KOPT-K1 (cell line): ENCODE data around the gene HCK.

Experiments used
- H3K27ac ChIP-seq: fragments of 200-600 bp; sonication (generic); 2 replicates; pipeline ENCODE4 v1.5.1; 2016; ENCODE audit warnings: antibody characterized with exemption, mild to moderate bottlenecking, low read depth, low read length; ENCODE audit not compliant: poor library complexity, severe bottlenecking
- H3K36me3 ChIP-seq: fragments of 200-600 bp; sonication (generic); 2 replicates; pipeline ENCODE4 v1.5.1; 2017; ENCODE audit warnings: antibody characterized with exemption, mild to moderate bottlenecking, low read length, moderate library complexity; ENCODE audit not compliant: insufficient read depth
- H3K9me3 ChIP-seq: fragments of 200-600 bp; sonication (generic); 2 replicates; pipeline ENCODE4 v1.5.1; 2017; ENCODE audit warnings: antibody characterized with exemption, low read length, mild to moderate bottlenecking; ENCODE audit not compliant: insufficient read depth, poor library complexity, severe bottlenecking

HCK gene

DNA sequence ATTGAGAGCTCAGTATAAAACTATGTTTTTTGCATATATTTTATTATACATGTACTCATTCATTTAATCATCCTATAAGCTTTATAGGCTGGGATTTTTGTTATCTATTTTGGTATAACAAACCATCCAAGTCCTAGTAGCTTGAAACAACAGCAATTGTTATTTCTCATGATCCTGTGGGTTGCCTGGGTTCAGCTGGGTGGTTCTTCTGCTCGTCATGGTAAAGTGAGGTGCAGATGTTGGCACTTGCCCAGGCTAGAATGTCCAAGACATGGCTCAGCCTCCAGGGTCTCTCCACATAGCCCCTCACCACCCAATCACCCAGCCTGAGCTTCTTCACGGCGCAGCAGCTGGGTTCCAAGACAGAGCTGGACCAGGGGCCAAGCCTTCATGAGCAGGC, 36.7 kb downstream of the HCK start:
- Histone ChIP-seq H3K36me3 (no peaks in the 10 kb centered on the region), H3K9me3 (no peaks in the 10 kb centered on the region), H3K27ac (no peak overlapping the region)

DNA sequence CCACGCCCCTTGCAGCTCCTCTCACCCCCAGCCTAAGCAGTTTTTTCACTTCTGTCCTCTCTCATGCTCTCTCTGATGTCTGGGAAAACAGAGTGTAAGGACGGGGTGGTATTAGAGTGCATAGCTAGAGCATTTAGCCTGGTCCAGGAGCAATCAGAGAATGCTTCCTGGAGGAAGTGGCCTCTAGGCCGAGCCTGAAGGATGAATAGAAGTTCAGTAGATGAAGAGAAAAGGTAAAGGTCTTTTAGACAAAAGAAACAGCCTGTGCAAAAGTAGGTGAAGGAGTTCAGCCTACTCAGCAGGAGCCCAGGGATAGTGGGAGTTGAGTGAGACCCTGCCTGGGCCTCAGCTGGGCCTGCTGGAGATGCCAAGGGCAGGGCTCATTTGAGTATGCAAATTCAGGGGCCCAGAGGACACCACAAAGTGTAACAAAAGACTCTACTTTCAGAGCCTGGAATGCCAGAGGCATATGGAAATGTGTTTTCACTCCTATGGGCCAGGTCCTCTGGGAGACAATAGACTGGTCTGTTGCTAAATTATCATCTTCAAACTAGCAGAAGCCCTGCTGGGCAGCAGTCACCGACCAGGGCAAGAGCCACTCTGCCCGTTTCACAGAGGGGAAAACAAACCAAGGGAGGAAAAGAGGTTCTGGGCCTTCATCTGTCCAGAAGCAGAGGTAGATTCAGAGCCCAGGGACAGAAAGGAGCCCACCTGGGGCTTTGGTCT, 37.8 kb downstream of the HCK start:
- Histone ChIP-seq H3K27ac (no peak overlapping the region), H3K36me3 (no peaks in the 10 kb centered on the region), H3K9me3 (no peaks in the 10 kb centered on the region)

DNA sequence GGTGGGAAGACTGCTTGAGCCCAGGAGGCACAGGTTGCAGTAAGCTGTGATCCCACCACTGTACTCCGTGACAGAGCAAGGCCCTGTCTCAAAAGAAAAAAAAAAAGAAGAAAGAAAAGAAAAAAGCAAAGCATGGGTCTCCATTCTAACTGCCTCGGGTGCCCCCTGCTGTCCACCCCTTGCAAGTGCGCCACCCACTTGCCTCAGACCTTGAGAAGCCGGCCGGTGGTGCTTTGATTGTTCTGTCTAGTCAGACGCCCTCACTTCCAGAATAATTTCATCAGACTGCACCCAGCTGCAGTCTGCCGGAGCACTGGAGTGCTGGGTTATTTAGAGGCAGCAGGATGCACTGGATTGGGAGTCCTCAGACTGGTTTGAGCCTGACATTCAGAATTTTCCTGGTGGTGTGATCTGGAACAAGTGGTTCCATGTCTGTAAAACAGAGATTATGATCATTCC, 39.9 kb downstream of the HCK start:
- Histone ChIP-seq H3K36me3 (no peaks in the 10 kb centered on the region), H3K27ac (no peak overlapping the region), H3K9me3 (no peaks in the 10 kb centered on the region)

DNA sequence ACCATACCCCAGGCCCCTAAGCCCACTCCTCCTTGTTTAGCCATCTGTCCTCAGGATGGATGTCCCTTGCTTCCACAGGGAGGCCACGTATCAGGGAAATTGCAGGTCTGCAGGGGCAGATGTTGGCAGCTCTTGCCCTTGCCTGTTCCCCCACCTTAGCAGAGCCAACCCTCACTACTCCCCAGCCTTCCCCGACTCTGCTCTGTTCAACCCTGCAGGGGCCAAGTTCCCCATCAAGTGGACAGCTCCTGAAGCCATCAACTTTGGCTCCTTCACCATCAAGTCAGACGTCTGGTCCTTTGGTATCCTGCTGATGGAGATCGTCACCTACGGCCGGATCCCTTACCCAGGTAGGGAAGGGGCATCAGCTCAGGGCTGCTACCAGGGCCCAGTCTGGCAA, 46.7 kb downstream of the HCK start:
- H3K9me3 ChIP-seq, result no peaks in the 10 kb centered on the region
- no peaks in the 10 kb centered on the region for H3K36me3 ChIP-seq
- H3K27ac ChIP-seq, result no peak overlapping the region

DNA sequence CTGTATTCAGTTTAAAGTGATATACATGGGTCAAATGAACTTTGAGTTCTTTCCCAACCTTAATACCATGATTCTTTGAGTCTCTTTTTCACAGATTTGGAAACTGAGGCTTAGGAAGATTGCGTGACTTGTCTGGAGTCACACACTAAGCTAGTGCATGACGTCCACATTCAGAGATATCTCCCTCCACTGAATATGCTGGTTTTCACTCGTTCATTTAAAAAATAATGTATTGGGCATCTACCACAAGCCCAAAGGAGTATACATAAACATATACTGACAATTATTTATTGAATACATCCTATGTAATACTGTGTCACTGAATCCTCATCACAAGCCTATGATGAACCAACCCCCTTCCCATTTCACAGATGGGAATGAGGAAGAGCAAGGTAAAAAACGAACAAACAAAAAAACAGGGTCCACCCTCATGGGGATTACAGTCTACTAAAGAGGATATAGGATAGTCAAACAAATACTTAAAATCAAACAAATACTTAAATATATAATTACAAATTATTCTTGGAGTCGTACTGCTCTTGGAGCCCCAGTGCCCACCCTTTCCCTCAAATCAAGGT, 56.9 kb downstream of the HCK start:
- Histone ChIP-seq H3K36me3 (no peaks in the 10 kb centered on the region), H3K27ac (peak overlapping the region; percentile 92), H3K9me3 (no peaks in the 10 kb centered on the region)

DNA sequence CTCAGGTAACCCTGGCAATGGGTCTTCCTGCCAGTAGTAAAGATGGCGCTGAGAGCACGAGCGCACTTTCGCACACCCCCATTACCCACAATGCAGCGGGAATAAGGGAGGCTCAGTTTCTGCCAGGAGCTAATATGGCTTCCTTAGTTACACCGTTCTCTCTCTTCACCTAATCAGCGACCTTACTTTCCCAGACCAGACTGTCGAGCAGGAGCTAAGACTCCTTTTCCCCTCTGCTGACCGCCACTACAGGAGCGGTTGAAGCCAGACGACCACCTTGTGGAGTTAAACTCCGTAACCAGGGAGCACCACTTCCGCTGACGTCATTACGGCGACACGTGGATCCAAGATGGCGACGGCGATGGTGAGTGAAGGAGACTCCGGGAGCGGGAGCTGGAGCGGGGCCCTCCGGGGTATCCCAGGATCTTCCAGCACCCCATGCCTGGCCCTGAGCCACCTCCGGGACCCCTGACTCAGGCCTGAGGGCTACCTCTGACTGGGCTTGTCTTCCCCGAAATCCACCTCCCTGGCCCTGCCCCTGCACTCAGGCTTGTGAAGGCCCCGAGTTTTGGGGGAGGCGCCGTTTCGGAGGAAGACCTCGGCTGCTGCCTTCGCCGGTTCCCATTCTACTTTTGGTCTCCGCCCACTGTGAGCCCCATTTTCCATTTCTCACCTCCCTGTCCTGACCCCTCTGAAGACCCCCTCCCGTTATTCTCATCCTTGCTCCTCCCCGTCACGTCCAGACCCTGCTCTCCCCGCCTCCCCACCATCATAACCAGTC, 57.5 kb downstream of the HCK start, which contains the start of gene TM9SF4:
Gene TM9SF4 (plus strand): TSS at position 323 of the 781 bp plus-strand sequence. CDS start 27 bp downstream, at position 350.
- peaks cover 5% of the 10 kb centered on the region for H3K36me3 ChIP-seq
- no peaks in the 10 kb centered on the region for H3K9me3 ChIP-seq
- peak within 1 kb of the TSS; percentile 92 for H3K27ac ChIP-seq

DNA sequence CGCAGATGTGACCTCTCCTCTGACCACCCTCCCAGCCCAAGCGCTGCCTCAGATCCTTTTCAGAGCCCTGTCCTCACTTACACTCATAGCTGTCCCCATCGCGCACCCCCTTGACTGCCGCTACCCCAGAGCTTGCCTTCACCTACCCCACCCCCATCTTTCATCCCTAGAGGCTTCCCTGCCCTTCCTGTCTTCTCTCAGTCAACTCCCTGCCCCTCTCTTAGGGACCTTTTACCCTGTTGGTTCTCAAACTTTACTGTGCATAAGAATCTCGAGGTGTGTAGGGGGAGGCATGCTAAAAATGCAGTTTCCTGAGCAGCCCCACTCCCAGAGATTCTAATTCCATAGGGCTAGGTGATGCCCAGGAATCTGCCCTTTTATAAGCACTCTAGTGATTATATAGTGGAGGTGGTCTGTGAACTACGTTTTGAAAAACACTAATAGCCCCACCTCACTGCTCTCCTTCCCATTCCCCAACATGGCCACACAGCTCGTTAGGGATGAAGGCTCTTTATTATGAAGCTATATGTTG, 58.2 kb downstream of the HCK start:
- peaks cover 12% of the 10 kb centered on the region for H3K36me3 ChIP-seq
- no peaks in the 10 kb centered on the region for H3K9me3 ChIP-seq
- H3K27ac ChIP-seq, result peak overlapping the region; percentile 92

DNA sequence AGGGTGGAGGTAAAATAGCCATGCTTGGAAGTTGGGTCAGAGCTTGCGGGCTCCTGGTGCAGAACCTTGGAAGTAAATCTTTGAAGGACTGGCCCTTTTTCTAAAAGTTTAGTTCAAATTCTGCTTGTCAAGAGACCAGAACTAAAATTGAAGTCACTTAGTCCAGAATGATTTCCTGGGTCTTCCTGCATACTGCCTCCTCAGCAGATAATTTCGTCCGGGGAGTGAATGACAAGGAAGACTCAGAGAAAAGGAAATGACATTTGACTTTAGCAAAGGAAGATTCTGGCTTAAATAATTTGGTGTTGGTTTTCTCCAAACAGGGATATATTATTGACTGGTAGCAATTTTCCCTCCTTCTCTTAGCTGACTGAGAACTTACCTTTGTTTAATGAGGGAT, 58.7 kb downstream of the HCK start:
- H3K9me3 ChIP-seq, result no peaks in the 10 kb centered on the region
- peak overlapping the region; percentile 92 for H3K27ac ChIP-seq
- peaks cover 15% of the 10 kb centered on the region for H3K36me3 ChIP-seq

DNA sequence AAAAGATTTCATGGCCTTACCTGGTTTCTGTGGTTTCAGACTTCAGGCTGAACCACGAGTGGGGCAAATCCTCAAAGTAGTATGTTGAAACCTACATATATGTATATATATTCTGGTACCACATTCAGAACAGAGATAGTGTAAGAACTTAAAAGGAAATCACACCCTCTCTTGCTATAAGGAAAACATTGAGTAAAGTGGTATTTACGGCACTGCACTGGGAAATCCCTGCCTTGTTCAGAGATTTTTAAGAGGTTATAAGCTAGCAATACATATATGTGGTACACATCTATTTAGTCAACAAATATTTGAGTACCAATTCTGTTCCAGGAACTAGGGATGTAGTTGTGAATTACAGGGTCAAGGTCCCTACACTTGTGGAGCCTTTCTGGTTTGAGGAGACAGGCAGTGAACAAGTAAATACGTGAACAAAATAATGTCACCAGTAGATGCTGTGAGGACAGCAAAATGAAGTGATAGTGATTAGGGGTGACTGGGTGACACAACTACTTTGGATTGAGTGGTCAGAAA, 59.2 kb downstream of the HCK start:
- H3K9me3 ChIP-seq, result no peaks in the 10 kb centered on the region
- no peak overlapping the region for H3K27ac ChIP-seq
- H3K36me3 ChIP-seq, result peaks cover 18% of the 10 kb centered on the region

DNA sequence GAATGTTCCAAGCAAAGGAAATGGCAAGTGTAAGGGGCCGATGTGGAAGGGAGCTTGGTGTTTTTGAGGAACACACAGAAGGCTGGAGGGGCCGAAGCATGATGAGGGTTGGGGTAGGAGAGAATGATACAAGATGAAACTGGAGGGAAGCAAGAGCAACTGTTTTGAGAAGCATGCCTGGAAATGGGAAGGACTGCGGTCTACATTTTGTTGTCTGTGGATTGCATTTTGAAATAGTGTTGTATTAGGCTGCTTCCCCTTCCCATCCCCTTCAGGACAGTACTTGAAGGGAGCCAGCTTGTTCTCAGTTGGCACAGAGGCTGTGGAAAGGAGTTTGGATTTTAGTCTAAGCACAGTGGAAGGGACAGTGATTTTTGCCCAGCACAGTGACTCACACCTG, 59.7 kb downstream of the HCK start:
- Histone ChIP-seq H3K9me3 (no peaks in the 10 kb centered on the region), H3K27ac (no peak overlapping the region), H3K36me3 (peaks cover 23% of the 10 kb centered on the region)

DNA sequence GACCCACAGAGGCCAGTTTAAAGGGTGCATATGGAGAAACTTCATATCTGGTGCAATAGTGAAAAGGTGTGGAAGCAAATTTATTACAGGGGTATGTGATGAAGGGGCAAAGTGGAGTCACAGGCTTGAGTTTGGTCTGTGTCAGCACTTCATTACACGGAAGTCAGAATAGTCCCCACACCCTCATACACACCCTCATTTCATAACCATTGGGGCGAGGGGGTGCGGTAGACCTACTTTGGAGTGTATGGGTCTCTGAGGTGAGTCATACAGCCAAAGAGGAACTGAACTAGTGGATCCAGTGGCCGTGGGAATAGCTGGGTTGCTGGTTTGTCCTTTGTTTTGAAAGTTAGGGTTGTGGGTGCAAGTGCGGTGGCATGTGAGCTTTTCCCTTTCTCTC, 60.8 kb downstream of the HCK start:
- H3K27ac ChIP-seq, result no peak overlapping the region
- no peaks in the 10 kb centered on the region for H3K9me3 ChIP-seq
- H3K36me3 ChIP-seq, result peaks cover 23% of the 10 kb centered on the region

DNA sequence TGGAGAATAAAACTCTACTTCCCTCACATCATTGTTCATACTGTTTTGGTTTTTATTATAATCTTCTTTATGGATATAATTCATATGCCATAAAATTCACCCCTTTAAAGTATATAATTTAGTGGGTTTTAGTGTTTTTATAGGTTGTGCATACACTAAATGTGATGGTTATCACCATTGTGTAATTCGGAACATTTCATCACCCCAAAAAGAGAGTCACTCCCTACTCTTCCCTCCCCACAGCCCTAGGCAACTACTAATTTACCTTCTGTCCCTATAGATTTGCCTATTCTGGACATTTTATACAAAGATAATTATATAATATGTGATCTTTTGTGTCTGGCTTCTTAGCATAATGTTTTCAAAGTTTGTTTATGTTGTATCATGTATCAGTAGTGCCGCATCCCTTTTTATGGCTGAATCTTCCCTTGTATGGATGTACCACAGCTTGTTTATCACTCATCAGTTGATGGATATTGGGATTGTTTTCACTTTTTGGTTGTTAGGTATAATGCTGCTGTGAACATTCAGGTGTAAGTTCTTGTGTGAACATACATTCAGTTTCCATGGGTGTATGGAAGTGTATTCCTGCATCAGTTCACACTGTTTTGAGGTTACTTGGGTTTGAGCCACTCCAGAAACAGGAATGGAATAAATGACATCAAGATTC, 61.7 kb downstream of the HCK start:
- no peak overlapping the region for H3K27ac ChIP-seq
- no peaks in the 10 kb centered on the region for H3K9me3 ChIP-seq

DNA sequence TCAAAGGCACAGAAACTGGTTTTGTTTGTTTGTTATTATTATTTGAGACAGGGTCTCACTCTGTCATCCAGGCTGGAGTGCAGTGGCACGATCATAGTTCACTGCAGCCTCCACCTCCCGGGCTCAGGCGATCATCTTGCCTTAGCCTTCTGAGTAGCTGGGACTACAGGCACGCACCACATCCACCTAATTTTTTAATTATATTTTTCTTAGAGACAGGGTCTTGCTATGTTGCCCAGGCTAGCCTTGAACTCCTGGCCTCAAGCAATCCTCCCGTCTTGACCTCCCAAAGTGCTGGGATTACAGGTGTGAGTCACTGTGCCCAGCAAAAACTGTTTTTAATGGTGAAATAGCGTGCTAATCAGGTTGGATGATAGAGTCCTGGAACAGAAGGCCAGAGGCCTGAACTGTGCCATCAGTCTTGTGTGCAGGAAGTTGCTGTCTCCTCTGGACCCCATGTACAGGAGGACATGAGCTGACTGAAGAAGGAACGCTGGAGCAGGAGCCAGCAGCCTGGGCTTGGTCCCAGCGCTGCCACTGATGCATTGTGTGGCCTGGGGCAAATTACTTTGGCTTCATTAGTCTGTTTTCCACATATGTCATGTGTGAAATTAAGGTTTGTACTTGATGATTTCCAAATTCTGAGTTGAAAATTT, 62.4 kb downstream of the HCK start:
- no peaks in the 10 kb centered on the region for H3K9me3 ChIP-seq
- no peak overlapping the region for H3K27ac ChIP-seq
- H3K36me3 ChIP-seq, result peaks cover 29% of the 10 kb centered on the region

More for the DNA sequence above, 61.7 kb downstream of the HCK start:
- H3K36me3 ChIP-seq, result peaks cover 25% of the 10 kb centered on the region

DNA sequence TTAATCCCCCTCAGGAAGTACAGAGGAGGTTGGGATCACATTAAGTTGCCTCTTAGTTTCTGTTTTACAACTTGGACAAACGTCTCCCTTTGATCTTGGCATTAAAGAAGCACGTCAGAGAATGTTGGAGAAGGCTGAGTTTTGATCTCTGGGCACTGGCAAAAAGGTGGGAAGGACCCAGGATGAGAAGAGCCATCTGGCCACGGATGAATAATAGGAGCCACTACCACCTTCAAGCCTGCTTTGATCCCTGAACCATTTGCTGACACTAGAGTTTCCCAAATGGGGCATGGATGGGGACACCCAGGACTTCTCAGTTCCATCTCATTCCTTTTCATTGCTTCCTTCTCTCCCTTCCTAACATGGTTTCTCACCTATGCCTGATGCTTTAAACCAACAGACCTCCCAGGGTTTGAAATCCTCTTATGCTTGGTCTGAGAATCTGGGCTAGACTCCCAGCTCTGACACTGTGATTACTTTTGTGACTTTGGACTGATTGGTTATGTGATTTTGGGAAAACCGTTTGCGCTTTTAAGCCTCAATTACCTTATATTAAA, 63.2 kb downstream of the HCK start:
- H3K36me3 ChIP-seq, result peaks cover 29% of the 10 kb centered on the region
- no peak overlapping the region for H3K27ac ChIP-seq
- H3K9me3 ChIP-seq, result no peaks in the 10 kb centered on the region
